22Rv1 (cell line): ENCODE results near the gene GAS2L2.

Experiments
- H3K27ac ChIP-seq: fragments of 450-650 bp; 2 replicates; pipeline ENCODE4 v1.5.1; 2017
- ZFX ChIP-seq: fragments of 450-650 bp; IDR thresholded peaks from 2 replicates; pipeline ENCODE4 v1.6.1; 2017; ENCODE audit warnings: antibody characterized with exemption, borderline replicate concordance
- TF ChIP-seq, protein P1 (sequence below): fragments of 450-650 bp; IDR thresholded peaks from 2 replicates; pipeline ENCODE4 v1.5.1; 2017; ENCODE audit warnings: mild to moderate bottlenecking

Gene GAS2L2

DNA sequence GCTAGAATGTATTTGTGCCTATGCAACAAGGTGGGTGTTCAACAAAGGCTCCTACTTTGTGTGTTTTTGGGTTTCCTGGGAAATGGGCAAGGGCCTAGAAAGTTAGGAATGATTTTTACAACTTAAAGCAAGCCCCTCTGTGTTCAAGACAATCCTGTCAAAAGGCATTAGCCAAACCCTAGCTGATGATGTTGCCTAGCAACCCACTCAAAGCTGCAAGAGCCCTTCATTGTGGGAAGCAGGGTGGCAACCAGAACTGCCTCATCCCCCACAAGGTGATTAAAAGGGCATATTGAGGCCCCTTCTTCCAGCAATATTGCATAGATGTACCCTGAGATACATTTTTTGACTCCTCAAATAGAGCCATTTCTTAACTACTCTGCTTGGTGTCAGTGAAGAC lies 37.6 kb downstream of the GAS2L2 start:
- no peak overlapping the region for H3K27ac ChIP-seq
- TF ChIP-seq, protein P1, sequence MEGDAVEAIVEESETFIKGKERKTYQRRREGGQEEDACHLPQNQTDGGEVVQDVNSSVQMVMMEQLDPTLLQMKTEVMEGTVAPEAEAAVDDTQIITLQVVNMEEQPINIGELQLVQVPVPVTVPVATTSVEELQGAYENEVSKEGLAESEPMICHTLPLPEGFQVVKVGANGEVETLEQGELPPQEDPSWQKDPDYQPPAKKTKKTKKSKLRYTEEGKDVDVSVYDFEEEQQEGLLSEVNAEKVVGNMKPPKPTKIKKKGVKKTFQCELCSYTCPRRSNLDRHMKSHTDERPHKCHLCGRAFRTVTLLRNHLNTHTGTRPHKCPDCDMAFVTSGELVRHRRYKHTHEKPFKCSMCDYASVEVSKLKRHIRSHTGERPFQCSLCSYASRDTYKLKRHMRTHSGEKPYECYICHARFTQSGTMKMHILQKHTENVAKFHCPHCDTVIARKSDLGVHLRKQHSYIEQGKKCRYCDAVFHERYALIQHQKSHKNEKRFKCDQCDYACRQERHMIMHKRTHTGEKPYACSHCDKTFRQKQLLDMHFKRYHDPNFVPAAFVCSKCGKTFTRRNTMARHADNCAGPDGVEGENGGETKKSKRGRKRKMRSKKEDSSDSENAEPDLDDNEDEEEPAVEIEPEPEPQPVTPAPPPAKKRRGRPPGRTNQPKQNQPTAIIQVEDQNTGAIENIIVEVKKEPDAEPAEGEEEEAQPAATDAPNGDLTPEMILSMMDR, result no peak
- no peak for TF ChIP-seq ZFX

DNA sequence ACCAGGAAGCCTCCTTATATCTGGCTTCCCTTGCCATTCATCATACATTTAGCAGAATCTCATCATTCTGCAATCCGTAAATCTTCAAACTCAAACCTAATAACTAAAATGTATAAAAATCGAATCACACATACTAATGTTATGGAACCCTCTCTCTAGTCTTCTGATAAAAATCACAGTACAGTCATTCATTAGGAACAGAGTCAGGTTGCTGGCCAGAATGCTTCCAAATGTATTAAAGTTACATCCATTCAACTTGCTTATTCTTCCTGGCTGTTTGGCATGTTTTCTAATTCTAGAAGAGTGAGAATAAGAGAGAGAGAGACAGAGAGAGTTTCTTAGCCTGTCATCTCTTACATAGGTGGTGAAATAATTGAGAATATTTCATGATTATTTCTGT lies 38.1 kb downstream of the GAS2L2 start:
- TF ChIP-seq ZFX, result no peak
- TF ChIP-seq, protein P1, result no peak
- no peak overlapping the region for H3K27ac ChIP-seq

DNA sequence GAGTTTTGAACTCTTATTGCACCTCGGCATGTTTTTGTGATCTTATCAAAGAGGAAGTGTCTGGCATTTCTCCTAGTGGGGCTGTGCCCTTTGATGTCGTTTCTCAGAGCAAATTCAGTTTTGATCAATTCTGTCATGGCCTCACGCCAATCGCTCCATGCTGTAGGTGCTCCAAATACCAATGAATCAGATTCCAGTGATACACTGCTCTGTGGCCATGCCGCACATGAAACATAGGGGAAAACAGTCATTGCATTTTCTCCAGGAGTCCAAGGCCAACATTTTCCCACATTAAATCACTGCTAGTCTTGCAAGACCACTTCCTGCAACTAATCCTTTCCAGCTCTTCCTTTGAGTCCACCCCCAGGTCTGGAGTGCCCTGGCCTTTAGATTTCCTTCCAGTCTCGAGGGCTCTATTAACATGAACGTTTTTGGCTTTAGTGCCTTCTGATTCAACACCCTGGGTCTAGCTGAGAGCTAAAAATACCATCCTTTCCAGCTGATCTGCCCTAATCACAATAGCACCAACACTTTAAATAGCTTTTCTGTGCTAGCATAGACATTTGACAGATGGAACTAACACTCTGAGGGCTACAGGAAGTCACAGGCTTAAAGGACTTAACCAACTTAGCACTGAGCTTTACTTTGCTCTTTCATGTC lies 39.8 kb downstream of the GAS2L2 start:
- TF ChIP-seq, protein P1, result no peak
- no peak for TF ChIP-seq ZFX
- no peak overlapping the region for H3K27ac ChIP-seq

DNA sequence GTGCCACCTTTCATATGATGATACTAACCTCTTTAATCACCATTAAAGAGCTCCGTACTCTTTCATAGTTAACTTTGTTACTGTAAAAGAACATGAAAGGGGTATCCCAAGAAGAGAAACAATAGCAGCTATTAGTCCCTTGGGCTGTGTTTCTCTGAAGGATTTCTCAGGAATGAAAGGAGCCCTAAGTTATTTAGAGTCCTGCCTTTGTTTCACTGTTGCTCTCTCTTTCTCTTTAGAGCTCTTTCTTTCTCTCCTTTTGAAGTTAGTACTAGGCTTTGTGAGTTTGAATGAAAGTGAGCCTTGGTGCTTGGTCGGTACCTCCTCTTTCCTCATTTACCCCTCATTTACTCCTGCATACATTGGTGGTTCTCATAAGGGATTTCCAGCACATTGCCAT lies 42.1 kb downstream of the GAS2L2 start:
- TF ChIP-seq, protein P1, result no peak
- TF ChIP-seq ZFX, result no peak
- no peak overlapping the region for H3K27ac ChIP-seq

DNA sequence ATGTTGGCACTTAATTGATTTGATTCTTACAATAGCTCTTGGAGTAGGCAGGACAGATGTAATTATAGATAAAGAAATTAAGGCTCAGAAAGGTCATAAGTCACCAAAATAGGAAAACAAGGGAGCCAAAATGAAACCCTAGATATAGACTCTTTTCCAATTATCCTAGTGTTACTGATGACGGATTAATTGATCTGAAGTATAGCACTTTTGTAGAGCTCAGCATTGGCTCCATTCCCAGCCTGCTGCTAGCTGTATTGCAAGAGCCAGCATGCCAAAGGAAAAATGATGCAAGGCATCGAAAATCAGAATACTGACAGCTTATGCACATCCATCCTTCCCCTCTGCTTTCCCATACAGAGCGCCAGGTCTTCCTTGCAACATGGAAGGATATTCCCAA lies 43.2 kb downstream of the GAS2L2 start:
- H3K27ac ChIP-seq, result no peak overlapping the region
- TF ChIP-seq ZFX, result no peak
- TF ChIP-seq, protein P1, result no peak

DNA sequence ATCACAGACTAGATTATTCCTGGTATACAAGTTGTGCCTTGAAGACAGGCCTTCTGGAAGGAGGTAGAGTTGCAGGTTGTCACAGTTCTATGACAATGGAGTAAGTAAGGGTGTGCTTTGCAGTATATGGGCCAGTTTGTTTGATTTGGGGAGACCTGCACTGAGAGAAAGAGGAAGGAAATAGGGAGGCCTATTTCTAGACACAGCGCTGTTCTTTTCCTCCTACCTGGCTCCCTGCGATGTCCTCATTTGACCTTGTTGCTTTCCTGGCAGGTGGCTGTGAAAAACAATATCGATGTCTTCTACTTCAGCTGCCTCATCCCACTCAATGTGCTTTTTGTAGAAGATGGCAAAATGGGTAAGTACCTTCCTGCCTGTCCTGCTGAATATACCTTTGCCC lies 44.1 kb downstream of the GAS2L2 start:
- TF ChIP-seq ZFX, result no peak
- TF ChIP-seq, protein P1, result no peak
- no peak overlapping the region for H3K27ac ChIP-seq

DNA sequence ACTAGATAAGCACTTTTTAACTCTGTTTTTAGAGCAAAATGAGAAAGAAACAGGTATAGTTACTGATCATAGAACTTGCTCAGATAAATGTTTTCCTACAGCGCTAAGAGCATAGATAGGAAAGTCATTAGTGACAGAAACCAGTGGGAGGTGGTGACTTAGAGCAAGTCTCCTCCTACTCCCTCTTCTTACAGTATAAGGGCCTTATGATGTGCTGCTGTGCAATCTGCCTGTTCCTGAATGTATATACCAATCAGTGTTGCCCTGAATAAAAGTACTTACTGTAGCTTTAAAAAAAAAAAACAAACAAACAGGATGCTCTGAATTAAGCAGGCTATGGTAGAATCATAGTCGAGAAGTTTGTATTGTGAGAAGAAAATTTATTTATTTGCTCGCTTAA lies 44.9 kb downstream of the GAS2L2 start:
- no peak overlapping the region for H3K27ac ChIP-seq
- TF ChIP-seq, protein P1, result no peak
- no peak for TF ChIP-seq ZFX
